Gastroesophageal sphincter (tissue), 4 donors: ENCODE measurements around the gene TLCD3B. TPM values are rescaled to one million over a fixed set of nuclear protein-coding genes. Genes with fewer than 3 reads are reported as not detected.

Source experiments
- ATAC-seq: fragments of 150-250 bp; one replicate; pipeline ENCODE4 v1.9.1; 2016; ENCODE audit warnings: mild to moderate bottlenecking, moderate library complexity
- H3K27ac ChIP-seq, 4 donors: fragments of 200-600 bp; sonication (generic) in 3 of 4; 1 replicate in 3 of 4; 2 replicates in 1 of 4; pipeline ENCODE4 v1.5.1; 2016 to 2019
- H3K27me3 ChIP-seq: fragments of 200-600 bp; sonication (generic); one replicate; pipeline ENCODE4 v1.5.1; 2019
- H3K36me3 ChIP-seq, 2 donors: fragments of 200-600 bp; sonication (generic); one replicate each; pipeline ENCODE4 v1.5.1; 2019; ENCODE audit warnings: control low read depth in 1 of 2
- H3K4me1 ChIP-seq, 3 donors: fragments of 200-600 bp; sonication (generic); 1 replicate in 2 of 3; 2 replicates in 1 of 3; pipeline ENCODE4 v1.5.1; 2016 to 2019; ENCODE audit warnings: control low read depth in 2 of 3
- H3K4me3 ChIP-seq, 2 donors: fragments of 200-600 bp; sonication (generic); one replicate each; pipeline ENCODE4 v1.5.1; 2019; ENCODE audit warnings: mild to moderate bottlenecking in 1 of 2, moderate library complexity in 1 of 2
- H3K9me3 ChIP-seq, 3 donors: fragments of 200-600 bp; sonication (generic); one replicate each; pipeline ENCODE4 v1.5.1; 2017 to 2019; ENCODE audit warnings: control low read depth in 2 of 3
- CTCF ChIP-seq, 4 experiments: fragments of 200-600 bp in 2 of 4; fragments of 450-650 bp in 2 of 4; sonication (generic) in 1 of 4; IDR thresholded peaks; one replicate each; pipeline ENCODE4 v1.5.1; 2017 to 2019; ENCODE audit warnings: antibody characterized with exemption in 4 of 4, mild to moderate bottlenecking in 2 of 4, moderate library complexity in 2 of 4
- EP300 ChIP-seq: sonication (generic); formaldehyde crosslinking; IDR thresholded peaks from one replicate; pipeline ENCODE4 v1.6.1; 2017; ENCODE audit warnings: antibody characterized with exemption, mild to moderate bottlenecking
- POLR2A ChIP-seq, 2 donors: fragments of 450-650 bp; IDR thresholded peaks; one replicate each; pipeline ENCODE4 v1.6.1; 2017; ENCODE audit warnings: antibody characterized with exemption in 2 of 2, mild to moderate bottlenecking in 2 of 2, moderate library complexity in 1 of 2
- POLR2AphosphoS5 ChIP-seq: sonication (generic); formaldehyde crosslinking; IDR thresholded peaks from one replicate; pipeline ENCODE4 v1.6.1; 2017; ENCODE audit warnings: antibody characterized with exemption
- WGBS, 2 donors: methylation state at CpG; one replicate each; pipeline ENCODE4 v1.1.5; 2018; ENCODE audit warnings: low coverage in 1 of 2; 5-methylcytosine and 5-hydroxymethylcytosine counted together
- total RNA-seq, 4 donors: library from RNA; depleted of rRNA; stranded (reverse); fragments of >200 nt; gene quantifications; one replicate each; pipeline ENCODE4 v1.1.0, GENCODE V29; 2016

The TLCD3B gene
- total RNA-seq, 4 donors from 2014 or later = not detected

- H3K36me3 ChIP-seq = peaks cover 0 to 100% of the 10 kb centered on the region in 2 donors
- H3K4me3 ChIP-seq = no peak overlapping the region
- WGBS, 2 donors = 63 to 65% methylated on average over 8 to 9 of the region's 17 CpGs
- no peak for ATAC-seq
- H3K4me1 ChIP-seq = peaks cover 0 to 1% (median 0%) of the 10 kb centered on the region in 3 donors
- no peaks in the 10 kb centered on the region for H3K9me3 ChIP-seq
- H3K27ac ChIP-seq = no peak overlapping the region
- no peaks in the 10 kb centered on the region for H3K27me3 ChIP-seq
- TF ChIP-seq POLR2A (IDR thresholded peaks at IDR 0.05) (no peak), EP300 (no peak), CTCF (IDR thresholded peaks at IDR 0.05) (no peak)
Measured at GRCh38 chr16:29988346-29989075, 42.6 kb downstream of the TLCD3B start.

GRCh38 chr16:29987371-29988085 is 43.5 kb downstream of the TLCD3B start:
- H3K27ac ChIP-seq = no peak overlapping the region
- 60% methylated on average over 1 of the region's 35 CpGs; no CpG with 5 or more reads in 1 of the 2 donors for WGBS, 2 donors
- no peaks in the 10 kb centered on the region for H3K4me1 ChIP-seq
- no peaks in the 10 kb centered on the region for H3K9me3 ChIP-seq
- no peak for TF ChIP-seq CTCF (IDR thresholded peaks at IDR 0.05)
- no peak for TF ChIP-seq POLR2A (IDR thresholded peaks at IDR 0.05)
- TF ChIP-seq POLR2AphosphoS5 = no peak
- TF ChIP-seq EP300 = no peak
- no peaks in the 10 kb centered on the region for H3K27me3 ChIP-seq
- no peak overlapping the region for H3K4me3 ChIP-seq
- H3K36me3 ChIP-seq = peaks cover 0 to 100% of the 10 kb centered on the region in 2 donors
- no peak for ATAC-seq

GRCh38 chr16:29986931-29987330 is 44.1 kb downstream of the TLCD3B start:
- 60 to 89% methylated on average over 1 to 4 of the region's 5 CpGs for WGBS, 2 donors
- Histone ChIP-seq H3K4me1 (no peaks in the 10 kb centered on the region), H3K36me3 (peaks cover 0 to 100% of the 10 kb centered on the region in 2 donors), H3K27me3 (no peaks in the 10 kb centered on the region), H3K4me3 (no peak overlapping the region), H3K27ac (no peak overlapping the region), H3K9me3 (no peaks in the 10 kb centered on the region)
- TF ChIP-seq POLR2A (IDR thresholded peaks at IDR 0.05) = no peak
- no peak for TF ChIP-seq POLR2AphosphoS5
- TF ChIP-seq EP300 = no peak
- TF ChIP-seq CTCF (IDR thresholded peaks at IDR 0.05) = no peak
- no peak for ATAC-seq

GRCh38 chr16:29986231-29986630 is 44.8 kb downstream of the TLCD3B start:
- no peaks in the 10 kb centered on the region for H3K9me3 ChIP-seq
- no CpG with 5 or more reads among the region's 20 CpGs for WGBS, 2 donors
- no peaks in the 10 kb centered on the region for H3K4me1 ChIP-seq
- no peak overlapping the region for H3K4me3 ChIP-seq
- TF ChIP-seq POLR2AphosphoS5 = no peak
- TF ChIP-seq POLR2A (IDR thresholded peaks at IDR 0.05) = no peak
- TF ChIP-seq EP300 = no peak
- no peak for TF ChIP-seq CTCF (IDR thresholded peaks at IDR 0.05)
- no peaks in the 10 kb centered on the region for H3K27me3 ChIP-seq
- H3K27ac ChIP-seq = no peak overlapping the region
- ATAC-seq = no peak
- H3K36me3 ChIP-seq = peaks cover 0 to 100% of the 10 kb centered on the region in 2 donors
